ACC112 (cell line): ENCODE results near the gene SPEF2.

Experiments
- H2AFZ ChIP-seq: fragments of 200-600 bp; sonication (generic); one replicate; pipeline ENCODE4 v1.6.0; 2017; ENCODE audit warnings: antibody characterized with exemption, low read length; ENCODE audit not compliant: unreplicated experiment
- H3K27ac ChIP-seq: fragments of 200-600 bp; sonication (generic); 2 replicates; pipeline ENCODE4 v1.5.1; 2014; ENCODE audit warnings: low read depth, mild to moderate bottlenecking, antibody characterized with exemption, low read length, moderate library complexity
- H3K27me3 ChIP-seq: fragments of 200-600 bp; sonication (generic); 2 replicates; pipeline ENCODE4 v1.6.1; 2014; ENCODE audit warnings: mild to moderate bottlenecking, antibody characterized with exemption, low read length, moderate library complexity, mixed read lengths; ENCODE audit not compliant: insufficient read depth
- H3K36me3 ChIP-seq: fragments of 200-600 bp; sonication (generic); 2 replicates; pipeline ENCODE4 v1.6.1; 2016; ENCODE audit warnings: mild to moderate bottlenecking, antibody characterized with exemption, low read length, moderate library complexity, mixed read lengths; ENCODE audit not compliant: insufficient read depth
- H3K4me1 ChIP-seq: fragments of 200-600 bp; sonication (generic); one replicate; pipeline ENCODE4 v1.6.1; 2016; ENCODE audit warnings: low read length, mixed read lengths; ENCODE audit not compliant: insufficient read depth, unreplicated experiment, control insufficient read depth
- H3K4me3 ChIP-seq: fragments of 200-600 bp; sonication (generic); 2 replicates; pipeline ENCODE4 v1.5.1; 2014; ENCODE audit warnings: mild to moderate bottlenecking, low read depth, low read length
- H3K79me2 ChIP-seq: fragments of 200-600 bp; sonication (generic); one replicate; pipeline ENCODE4 v1.6.0; 2016; ENCODE audit warnings: low read length; ENCODE audit not compliant: control insufficient read depth, unreplicated experiment, insufficient read depth

SPEF2 gene

DNA sequence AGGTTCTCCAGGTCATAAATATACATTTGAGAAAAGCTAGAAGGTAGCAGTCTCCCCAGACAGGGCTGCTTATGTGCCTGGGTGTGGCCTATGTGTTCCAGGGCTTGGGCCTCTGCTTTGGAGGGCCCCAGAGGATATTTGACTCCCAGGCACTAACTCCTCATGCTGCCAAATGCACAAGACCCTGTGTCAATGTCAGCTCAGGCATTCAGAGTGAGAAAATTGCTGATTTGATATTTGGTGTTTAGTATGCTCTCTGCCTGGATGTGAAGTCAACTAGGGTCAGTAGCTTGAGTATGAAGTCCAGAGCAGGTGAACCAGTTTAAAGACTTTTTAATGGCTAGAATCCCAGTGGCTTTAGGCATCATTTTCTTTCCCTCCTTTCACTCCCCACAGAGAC is 181.5 kb downstream of the SPEF2 start:
- no peaks in the 10 kb centered on the region for H3K79me2 ChIP-seq
- no peak overlapping the region for H2AFZ ChIP-seq
- no peaks in the 10 kb centered on the region for H3K27me3 ChIP-seq
- H3K4me1 ChIP-seq, result peaks cover 11% of the 10 kb centered on the region
- no peak overlapping the region for H3K27ac ChIP-seq
- H3K36me3 ChIP-seq, result no peaks in the 10 kb centered on the region
- no peak overlapping the region for H3K4me3 ChIP-seq

DNA sequence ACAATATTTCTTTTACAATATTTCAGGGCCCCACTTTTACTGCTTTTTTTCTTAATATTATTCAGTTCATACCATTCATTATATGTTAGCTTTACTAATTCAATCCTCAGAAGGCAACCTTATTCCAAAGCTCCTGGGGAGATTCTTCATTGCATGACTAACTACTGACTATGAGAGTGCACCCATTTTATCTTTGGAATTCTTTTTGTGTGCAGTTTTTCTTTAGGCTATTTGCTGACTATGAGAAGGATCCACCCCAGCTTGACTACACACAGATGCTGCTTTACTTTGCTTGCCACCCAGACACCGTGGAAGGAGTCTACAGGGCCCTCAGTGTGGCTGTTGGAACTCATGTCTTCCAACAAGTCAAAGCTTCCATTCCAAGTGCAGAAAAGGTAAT is 182.1 kb downstream of the SPEF2 start:
- Histone ChIP-seq H3K36me3 (no peaks in the 10 kb centered on the region), H3K79me2 (no peaks in the 10 kb centered on the region), H3K4me1 (peaks cover 11% of the 10 kb centered on the region), H3K27ac (no peak overlapping the region), H2AFZ (no peak overlapping the region), H3K4me3 (no peak overlapping the region), H3K27me3 (no peaks in the 10 kb centered on the region)

DNA sequence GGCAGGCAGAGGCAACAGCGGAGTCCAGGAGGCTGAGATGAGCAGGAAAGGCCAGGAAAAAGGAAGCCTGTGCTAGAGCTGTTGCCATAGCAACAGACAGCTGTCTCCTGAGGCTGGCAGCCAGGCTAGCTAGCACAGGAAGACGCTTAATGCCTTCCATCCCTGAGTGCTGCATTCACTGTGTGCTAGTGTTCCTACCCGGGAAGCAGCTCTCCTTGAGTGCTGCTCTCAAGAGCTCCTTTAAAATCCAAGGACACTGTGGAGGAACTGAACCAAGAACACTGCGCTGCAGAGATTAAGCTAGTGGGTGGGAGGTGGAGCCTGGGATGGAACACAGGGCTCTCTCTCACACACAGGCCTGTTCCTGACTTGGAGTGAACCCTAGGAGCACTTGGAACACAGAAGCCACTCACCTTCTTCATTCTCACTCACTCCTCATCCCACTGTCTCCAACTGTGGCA is 185.6 kb downstream of the SPEF2 start:
- Histone ChIP-seq H2AFZ (peak overlapping the region; percentile 51), H3K27ac (no peak overlapping the region), H3K79me2 (no peaks in the 10 kb centered on the region), H3K36me3 (no peaks in the 10 kb centered on the region), H3K27me3 (no peaks in the 10 kb centered on the region), H3K4me3 (no peak overlapping the region), H3K4me1 (peaks cover 7% of the 10 kb centered on the region)

DNA sequence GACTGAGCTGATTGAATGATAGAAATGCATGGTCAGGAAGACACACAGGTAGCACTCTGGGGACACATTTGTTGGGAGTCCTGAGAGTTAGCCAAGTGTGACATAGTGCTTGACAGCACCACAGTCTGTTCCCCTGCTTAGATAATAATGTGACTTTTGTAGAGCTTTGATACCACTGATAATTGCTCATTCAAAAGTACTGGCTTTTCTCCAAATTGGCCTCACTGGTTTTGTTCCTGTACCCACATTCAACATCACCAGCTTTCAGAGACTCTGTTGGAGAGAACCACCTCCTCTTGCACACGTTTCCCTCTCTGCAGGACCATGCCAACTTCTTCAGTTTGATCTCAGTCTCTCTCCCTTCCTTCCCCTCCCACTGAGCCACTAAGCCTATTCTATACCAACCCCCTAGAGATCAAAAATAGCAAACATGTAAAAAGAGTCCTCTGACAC is 186.6 kb downstream of the SPEF2 start:
- Histone ChIP-seq H3K27ac (no peak overlapping the region), H3K27me3 (no peaks in the 10 kb centered on the region), H3K4me1 (peaks cover 7% of the 10 kb centered on the region), H3K4me3 (no peak overlapping the region), H3K79me2 (no peaks in the 10 kb centered on the region), H3K36me3 (no peaks in the 10 kb centered on the region), H2AFZ (no peak overlapping the region)

DNA sequence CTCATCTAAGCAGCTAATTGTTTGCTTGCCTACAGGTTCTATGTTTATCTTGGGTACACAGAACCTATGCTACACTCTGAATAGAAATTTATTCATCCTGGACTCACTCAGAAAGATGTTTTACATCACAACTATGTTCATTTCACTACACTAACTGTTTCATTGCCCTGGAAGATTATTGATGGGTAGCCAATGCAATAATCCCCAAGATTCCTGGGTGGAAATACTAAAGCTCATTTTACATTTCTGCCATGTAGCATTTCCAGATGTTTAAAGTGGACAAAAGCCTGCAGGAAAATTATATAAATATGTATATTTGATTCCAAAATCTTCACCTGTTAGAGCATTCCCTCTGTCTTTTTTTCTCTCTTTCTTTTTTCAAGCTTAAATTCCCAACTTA is 187.2 kb downstream of the SPEF2 start:
- H3K27me3 ChIP-seq, result no peaks in the 10 kb centered on the region
- peaks cover 7% of the 10 kb centered on the region for H3K4me1 ChIP-seq
- no peak overlapping the region for H2AFZ ChIP-seq
- no peaks in the 10 kb centered on the region for H3K79me2 ChIP-seq
- H3K27ac ChIP-seq, result no peak overlapping the region
- no peaks in the 10 kb centered on the region for H3K36me3 ChIP-seq
- H3K4me3 ChIP-seq, result no peak overlapping the region

DNA sequence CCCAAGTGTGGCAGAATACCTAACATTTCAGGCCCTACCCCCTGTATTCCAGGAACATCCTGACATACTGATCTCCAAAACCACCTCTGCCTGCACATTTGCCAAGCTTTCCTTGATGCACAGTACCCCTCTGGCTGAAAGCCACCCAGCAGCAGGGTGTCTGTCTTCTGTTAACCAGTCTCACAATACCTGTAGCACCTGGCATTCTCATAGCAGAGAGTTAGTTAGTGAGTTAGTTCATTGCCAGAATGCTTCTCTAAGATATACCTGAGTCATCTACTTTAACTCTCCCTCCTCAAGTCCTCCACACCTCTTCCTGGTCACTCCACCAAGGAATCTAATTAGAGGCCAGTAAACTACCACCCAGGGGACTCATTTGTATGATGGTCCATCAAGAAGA is 192.9 kb downstream of the SPEF2 start:
- Histone ChIP-seq H3K27ac (no peak overlapping the region), H3K4me1 (no peaks in the 10 kb centered on the region), H3K36me3 (no peaks in the 10 kb centered on the region), H3K4me3 (no peak overlapping the region), H3K27me3 (no peaks in the 10 kb centered on the region), H3K79me2 (no peaks in the 10 kb centered on the region), H2AFZ (no peak overlapping the region)

DNA sequence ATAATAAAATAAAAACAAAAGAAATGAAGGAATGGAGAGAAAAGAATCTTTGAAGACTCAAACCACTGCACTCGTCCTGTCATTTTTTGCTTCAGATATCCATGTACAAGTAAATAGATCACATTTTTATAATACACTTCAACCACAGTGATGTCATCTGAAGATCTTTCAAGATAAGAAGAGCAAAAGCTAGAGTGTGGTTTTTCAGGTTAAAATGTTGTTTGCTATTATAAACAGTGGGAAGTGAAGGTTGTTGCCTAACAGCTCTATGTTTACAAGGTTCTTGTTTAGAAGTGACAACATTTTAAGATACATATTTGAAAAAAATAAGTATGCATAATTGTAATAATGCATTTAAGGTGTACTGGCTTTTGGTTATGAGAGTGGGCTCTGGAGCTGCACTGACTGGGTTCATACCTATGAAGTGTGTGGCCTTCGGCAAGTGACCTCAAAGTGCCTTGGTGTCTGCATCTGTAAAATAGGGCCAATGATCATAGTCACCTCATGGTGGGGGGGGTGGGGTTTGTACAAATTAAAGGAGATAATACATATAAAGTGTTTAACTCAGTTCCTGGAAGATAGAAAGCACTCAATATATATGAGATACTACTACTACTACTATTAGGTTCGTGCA is 193.6 kb downstream of the SPEF2 start:
- H3K36me3 ChIP-seq, result no peaks in the 10 kb centered on the region
- H3K27ac ChIP-seq, result no peak overlapping the region
- H3K4me3 ChIP-seq, result no peak overlapping the region
- H2AFZ ChIP-seq, result no peak overlapping the region
- H3K4me1 ChIP-seq, result no peaks in the 10 kb centered on the region
- no peaks in the 10 kb centered on the region for H3K27me3 ChIP-seq
- no peaks in the 10 kb centered on the region for H3K79me2 ChIP-seq

DNA sequence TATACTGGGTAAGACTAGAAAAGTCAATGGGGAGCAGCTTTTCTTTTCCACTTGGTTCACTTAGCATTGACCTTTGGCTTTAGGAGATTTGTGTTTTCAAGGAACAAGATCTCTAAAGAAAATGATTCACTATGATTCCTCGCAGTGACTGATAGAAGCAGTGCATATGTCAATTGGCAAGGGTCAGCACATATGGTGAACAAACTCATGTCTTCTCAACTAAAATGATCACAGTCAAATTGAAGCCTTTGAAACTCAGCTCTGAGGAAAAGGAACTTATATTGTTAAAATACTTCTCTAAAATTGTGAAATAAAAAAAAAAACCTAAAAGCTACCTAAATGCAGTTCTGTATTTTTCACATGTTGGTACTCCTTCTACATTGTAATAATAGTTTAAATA is 195.9 kb downstream of the SPEF2 start:
- no peaks in the 10 kb centered on the region for H3K36me3 ChIP-seq
- H3K27me3 ChIP-seq, result no peaks in the 10 kb centered on the region
- H2AFZ ChIP-seq, result no peak overlapping the region
- H3K4me3 ChIP-seq, result no peak overlapping the region
- H3K79me2 ChIP-seq, result no peaks in the 10 kb centered on the region
- no peak overlapping the region for H3K27ac ChIP-seq
- H3K4me1 ChIP-seq, result no peaks in the 10 kb centered on the region

DNA sequence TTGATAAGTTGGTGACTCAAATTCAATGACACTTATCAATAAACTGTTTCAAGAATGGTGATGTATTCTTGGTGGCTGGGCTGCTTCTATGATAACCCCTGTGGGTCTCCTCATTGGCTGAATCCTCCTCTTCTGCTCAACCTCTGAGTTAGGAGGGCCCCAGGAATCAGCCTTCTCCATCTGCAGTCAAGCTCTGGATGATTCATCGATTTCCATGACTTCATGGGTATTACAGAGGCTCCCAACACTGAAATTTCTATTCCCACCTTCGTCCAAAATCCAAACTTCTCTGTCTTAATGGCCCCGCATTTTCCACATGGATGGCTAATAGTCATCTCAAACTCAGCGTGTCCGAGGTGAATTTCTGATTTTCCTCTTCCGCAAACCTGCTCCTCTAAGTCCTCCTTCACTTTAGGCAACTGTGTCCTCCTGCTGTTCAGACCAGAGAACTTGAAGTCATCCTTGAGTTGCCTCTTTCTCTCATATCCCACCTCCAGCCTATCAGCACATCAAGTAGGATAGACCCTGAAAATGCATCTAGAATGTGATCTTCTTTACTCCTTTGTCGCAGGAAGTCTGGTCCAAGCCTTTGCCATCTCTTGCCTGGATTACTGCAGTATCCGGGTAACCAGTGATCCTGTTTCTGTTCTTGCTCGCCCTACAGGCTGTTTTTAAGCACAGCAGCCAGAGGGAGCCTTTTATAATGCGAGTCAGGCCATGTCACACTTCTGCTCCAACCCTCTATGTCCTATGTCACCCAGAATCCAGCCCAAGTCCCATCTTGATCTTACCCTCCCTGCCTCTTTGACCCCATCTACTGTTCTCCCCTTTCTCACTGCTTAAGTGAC is 197.7 kb downstream of the SPEF2 start:
- H2AFZ ChIP-seq, result no peak overlapping the region
- H3K36me3 ChIP-seq, result no peaks in the 10 kb centered on the region
- H3K27me3 ChIP-seq, result no peaks in the 10 kb centered on the region
- no peaks in the 10 kb centered on the region for H3K79me2 ChIP-seq
- H3K27ac ChIP-seq, result no peak overlapping the region
- H3K4me1 ChIP-seq, result no peaks in the 10 kb centered on the region
- no peak overlapping the region for H3K4me3 ChIP-seq

DNA sequence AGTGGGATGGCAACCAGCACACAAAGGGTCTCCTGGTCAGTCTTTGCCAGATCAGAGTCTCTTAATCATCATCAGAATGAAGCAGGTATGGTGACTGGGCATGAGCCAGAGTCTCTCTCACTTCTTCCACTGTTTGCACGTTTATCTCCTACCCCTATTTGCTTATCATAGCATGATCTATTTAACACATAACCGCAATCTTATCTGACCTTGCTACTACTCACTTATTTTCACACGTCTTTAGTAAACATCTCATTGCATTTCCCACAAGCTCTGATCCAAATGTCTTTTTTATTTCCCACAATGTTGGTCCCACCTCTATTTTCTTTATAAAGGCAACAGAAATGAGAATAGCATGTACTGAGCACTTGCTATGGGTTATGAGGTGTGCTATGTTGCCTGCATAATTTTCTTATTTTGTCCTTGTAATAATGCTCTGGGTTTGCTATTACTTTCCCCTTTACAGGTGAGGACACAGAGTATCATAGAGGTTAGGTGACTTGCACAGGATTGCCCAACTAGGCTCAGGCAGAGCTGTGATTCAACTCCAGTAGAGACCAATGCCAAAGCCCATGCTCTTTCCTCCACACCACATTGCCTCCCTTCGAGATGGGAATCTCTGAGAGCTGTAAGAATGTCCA is 199.3 kb downstream of the SPEF2 start:
- Histone ChIP-seq H3K4me3 (no peak overlapping the region), H2AFZ (no peak overlapping the region), H3K36me3 (no peaks in the 10 kb centered on the region), H3K79me2 (no peaks in the 10 kb centered on the region), H3K27ac (no peak overlapping the region), H3K4me1 (no peaks in the 10 kb centered on the region), H3K27me3 (no peaks in the 10 kb centered on the region)
